ENCODE data around the gene KHDRBS2.

GRCh38 chr6:62296541-62296940 lies 10.5 kb upstream of the KHDRBS2 start:
- no peak for TF ChIP-seq SIN3A (IDR thresholded peaks at IDR 0.05; ENCODE audit: borderline replicate concordance, insufficient read depth, low read length)
- no peak for TF ChIP-seq TAF1 (IDR thresholded peaks at IDR 0.05; ENCODE audit: borderline replicate concordance, insufficient read depth, low read length)
- TF ChIP-seq POLR2AphosphoS5 (IDR thresholded peaks at IDR 0.05; ENCODE audit: low read depth, low read length): no peak
- TF ChIP-seq REST (IDR thresholded peaks at IDR 0.05; ENCODE audit: insufficient read depth in 1 of 2, low read depth in 2 of 2, low read length in 2 of 2): no peak
- TF ChIP-seq FOXP2 (optimal IDR thresholded peaks at IDR 0.05; ENCODE audit: borderline replicate concordance, extremely low read depth, extremely low read length, insufficient read depth): no peak

All from PFSK-1 (cell line).